HG02642 (cell line): ENCODE results near the gene MIDN.

Source experiments
- ATAC-seq: cut with Tn5 transposase; IDR thresholded peaks from one replicate; pipeline ENCODE4 v1.9.1; 2021; ENCODE audit warnings: mild to moderate bottlenecking; ENCODE audit not compliant: unreplicated experiment, poor library complexity

The MIDN gene

DNA sequence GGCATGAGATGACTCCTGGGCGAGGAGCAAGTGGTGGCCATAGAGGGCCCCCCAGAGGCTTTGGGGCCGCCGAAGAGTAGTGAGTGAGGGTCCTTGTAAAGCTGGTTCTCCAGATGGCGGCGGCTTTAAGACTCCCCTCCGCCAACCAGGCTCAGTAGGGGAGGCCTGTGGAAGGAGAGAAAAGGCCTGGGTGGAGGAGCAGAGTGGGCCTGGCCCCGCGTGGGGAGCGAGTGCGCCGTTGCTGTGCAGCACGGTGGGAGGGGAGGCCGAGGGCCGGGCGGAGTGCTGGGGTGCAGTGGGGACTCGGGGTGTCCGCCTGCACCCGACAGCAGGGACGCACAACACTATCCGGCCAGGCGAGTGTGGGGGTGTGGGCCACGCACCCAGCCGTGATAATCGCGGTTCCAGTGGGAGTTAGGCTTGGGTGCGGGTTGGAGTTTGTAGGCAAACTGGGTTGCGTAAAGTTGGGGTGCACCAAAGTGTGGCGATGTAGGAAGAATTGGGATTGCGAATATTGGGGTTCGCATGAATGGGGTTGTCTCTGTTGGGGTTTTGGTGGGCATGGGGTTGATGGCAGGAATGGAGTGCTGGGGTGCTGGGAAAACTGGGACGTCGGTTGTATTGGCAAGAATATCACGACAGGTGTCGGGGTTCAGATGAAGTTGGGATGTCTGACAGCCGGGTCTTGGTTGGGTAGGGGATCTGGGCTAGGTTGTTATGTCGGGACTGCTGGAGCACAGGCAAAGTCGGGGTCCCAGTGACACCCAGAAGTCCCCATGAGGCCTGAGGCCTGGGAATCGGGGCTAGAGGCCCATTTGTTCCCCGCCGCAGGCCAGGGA is 20.1 kb downstream of the MIDN start:
- ATAC-seq, result no peak

DNA sequence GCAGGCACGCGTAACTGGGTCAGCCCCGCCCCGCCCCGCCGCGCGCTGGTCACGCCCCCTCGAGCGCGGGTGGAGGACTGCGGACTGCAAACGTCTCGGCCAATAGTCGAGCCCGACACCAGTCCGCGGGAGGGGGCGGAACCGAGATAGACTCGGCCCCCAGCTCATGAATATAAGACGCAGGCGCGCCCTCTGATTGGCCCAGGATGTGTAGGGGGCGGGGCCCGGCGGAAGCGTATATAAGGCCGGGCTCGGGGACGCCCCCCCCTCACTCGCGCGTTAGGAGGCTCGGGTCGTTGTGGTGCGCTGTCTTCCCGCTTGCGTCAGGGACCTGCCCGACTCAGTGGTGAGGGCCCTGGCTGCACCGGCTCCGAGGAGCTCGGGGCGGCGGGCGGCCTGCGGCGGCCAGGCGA is 20.7 kb downstream of the MIDN start, which contains the start of gene CIRBP:
TSS of gene CIRBP (plus strand) at position 268 of the 413 bp plus-strand sequence. CDS start 1,602 bp downstream, outside the sequence.
- peak; percentile 64 for ATAC-seq

GRCh38 chr19:1269478-1270212 is 21.3 kb downstream of the MIDN start:
- peak; percentile 35 for ATAC-seq

DNA sequence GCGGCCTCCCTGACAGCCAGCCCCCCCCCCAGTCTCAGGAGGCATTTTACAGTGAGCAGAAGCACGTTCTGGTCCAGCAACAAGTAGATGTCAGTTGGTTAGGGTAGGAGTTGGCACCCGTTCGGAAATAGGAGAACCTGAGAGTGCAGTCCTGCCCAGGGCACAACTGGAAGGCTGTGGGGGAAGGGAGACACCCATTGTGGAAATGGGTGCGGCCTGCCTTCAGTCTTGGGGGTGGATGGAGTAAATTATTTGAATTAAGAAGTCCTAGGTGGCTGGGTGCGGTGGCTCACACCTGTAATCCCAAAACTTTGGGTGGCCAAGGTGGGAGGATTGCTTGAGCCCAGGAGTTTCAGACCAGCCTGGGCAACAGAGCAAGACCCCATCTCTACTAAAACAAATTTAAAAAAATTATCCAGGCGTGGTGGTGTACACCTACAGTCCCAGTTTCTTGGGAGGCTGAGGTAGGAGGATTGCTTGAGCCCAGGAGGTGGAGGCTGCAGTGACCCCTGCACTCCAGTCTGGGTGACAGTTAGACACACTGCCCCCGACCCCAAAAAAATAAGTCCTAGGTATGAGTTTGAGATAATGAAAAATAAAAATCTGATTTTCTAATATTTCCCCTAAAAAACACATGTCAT is 21.9 kb downstream of the MIDN start:
- no peak for ATAC-seq

DNA sequence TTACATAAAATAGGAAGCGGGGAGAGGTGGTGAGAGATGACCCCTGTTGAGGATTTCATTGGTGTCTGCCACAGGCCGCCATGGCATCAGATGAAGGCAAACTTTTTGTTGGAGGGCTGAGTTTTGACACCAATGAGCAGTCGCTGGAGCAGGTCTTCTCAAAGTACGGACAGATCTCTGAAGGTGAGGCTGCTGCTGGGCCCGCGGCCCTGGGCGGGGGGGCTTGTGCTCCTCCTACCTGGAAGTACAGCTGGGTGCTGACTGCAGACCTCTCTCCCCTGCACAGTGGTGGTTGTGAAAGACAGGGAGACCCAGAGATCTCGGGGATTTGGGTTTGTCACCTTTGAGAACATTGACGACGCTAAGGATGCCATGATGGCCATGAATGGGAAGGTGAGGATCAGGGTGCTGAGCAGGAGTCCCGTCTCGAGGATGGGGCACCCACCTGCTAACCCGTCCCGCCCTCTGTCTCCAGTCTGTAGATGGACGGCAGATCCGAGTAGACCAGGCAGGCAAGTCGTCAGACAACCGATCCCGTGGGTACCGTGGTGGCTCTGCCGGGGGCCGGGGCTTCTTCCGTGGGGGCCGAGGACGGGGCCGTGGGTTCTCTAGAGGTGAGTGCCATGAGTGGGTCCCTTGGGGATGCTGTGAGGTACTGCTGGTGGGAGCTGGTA is 22.6 kb downstream of the MIDN start:
- no peak for ATAC-seq

DNA sequence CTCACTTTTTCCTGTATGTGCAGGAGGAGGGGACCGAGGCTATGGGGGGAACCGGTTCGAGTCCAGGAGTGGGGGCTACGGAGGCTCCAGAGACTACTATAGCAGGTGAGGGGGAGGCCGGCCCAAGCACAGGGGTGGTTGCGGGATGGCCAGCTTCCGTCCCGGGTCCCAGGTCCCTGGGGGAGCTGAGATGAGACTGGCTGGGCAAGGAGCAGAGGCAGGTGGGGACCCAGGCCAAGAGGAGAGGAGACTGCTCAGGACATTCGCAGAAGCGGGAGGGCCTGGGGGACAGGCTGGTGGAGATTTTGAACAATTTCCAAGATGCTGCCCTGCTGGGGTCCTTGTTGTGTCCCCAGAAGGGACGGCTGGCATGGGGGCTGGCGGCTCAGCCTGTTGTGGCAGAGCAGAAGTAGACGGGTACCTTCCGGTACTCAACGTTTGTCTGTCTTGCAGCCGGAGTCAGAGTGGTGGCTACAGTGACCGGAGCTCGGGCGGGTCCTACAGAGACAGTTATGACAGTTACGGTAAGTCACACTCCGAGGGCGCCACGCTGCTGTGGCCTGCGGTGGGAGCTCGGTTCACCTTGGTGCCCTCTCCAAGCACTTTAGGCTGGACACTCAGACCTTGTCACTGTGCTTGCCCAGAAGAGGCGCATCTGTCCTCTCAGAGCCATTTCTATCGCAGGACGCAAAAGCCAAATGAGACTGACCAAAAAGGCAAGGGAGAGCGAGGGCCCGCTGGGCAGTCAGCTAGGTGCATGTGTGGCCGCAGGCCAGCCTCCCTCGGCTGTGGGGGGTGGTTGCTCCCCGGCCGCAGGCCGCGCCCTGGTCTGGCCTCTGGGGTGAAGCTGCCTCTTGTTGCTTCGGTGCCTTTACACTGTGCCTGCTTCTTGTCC is 23.4 kb downstream of the MIDN start:
- no peak for ATAC-seq

DNA sequence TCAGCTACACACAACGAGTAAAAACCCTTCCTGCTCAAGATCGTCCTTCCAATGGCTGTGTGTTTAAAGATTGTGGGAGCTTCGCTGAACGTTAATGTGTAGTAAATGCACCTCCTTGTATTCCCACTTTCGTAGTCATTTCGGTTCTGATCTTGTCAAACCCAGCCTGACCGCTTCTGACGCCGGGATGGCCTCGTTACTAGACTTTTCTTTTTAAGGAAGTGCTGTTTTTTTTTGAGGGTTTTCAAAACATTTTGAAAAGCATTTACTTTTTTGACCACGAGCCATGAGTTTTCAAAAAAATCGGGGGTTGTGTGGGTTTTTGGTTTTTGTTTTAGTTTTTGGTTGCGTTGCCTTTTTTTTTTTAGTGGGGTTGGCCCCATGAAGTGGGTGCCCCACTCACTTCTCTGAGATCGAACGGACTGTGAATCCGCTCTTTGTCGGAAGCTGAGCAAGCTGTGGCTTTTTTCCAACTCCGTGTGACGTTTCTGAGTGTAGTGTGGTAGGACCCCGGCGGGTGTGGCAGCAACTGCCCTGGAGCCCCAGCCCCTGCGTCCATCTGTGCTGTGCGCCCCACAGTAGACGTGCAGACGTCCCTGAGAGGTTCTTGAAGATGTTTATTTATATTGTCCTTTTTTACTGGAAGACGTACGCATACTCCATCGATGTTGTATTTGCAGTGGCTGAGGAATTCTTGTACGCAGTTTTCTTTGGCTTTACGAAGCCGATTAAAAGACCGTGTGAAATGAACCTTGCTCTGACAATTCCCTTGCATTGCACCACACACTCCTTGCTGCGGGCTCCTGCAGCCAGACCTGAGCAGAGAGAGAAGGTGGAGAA is 24.3 kb downstream of the MIDN start:
- ATAC-seq, result no peak

DNA sequence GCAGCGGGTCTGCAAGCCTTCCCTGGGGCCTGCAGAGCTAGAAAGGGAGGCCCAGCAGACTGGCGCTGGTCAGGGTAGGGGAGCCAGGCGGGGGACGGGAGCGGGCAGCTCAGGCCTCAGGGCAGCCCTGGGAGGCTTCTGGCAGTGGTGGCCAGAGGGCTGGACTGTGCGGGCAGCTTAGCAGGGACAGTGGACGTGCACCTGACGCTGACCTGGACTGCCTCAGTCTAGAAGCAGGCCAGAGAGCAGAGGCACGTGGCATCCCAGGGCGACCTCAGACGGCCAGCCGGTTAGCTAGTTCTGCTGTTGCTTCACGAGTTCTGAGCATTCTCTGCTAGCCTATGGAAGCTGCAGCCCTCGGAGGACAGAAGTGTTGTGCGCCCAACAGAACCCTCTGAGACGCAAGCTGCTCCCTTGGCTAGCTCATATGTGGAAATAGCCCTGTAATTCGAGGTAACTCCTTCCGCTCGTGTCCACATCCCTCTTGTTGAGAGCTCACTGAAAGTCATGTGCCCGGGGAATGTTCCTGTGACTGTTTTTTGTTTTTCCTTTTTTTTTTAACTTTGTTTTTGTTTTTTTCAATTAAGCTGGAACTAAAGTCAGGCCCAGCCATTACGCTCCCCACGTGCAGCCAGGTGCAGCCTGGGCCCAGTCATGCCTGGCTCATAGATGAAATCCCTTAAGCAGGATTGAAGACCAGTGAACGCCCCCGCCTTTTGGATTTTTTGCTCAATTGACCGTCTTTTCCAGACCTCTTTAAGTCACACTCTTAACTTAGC is 25.1 kb downstream of the MIDN start:
- no peak for ATAC-seq

- ATAC-seq, result no peak
Measured at GRCh38 chr19:1274081-1274851, 25.9 kb downstream of the MIDN start.

GRCh38 chr19:1274852-1275259 is 26.5 kb downstream of the MIDN start:
- ATAC-seq, result no peak

GRCh38 chr19:1275260-1275975 is 27.0 kb downstream of the MIDN start, which contains the start of gene FAM174C:
Gene FAM174C, plus strand, starts transcription at chr19:1275530. Its CDS starts 20 bp downstream, at chr19:1275550.
- ATAC-seq, result peak; percentile 74

- no peak for ATAC-seq
Measured at GRCh38 chr19:1275976-1276627, 27.7 kb downstream of the MIDN start.

GRCh38 chr19:1276628-1277022 is 28.2 kb downstream of the MIDN start:
- ATAC-seq, result no peak

DNA sequence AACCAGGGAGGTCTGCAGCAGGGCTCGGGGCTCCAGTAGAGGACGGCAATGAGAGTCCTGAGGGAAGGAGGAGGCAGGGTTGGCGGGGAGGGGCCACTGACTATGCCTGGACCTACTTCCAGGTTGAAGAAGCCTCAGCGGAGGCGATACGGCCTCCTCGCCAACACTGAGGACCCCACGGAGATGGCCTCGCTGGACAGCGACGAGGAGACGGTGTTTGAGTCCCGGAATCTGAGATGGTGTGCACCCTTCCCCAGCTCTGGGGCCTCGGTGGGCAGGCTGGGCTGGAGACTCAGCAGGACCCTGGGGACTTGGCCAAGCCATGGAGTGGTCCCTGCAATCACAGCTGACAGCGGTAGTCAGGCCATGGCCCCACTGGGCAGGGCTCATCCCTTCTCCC is 28.7 kb downstream of the MIDN start:
- ATAC-seq, result no peak

DNA sequence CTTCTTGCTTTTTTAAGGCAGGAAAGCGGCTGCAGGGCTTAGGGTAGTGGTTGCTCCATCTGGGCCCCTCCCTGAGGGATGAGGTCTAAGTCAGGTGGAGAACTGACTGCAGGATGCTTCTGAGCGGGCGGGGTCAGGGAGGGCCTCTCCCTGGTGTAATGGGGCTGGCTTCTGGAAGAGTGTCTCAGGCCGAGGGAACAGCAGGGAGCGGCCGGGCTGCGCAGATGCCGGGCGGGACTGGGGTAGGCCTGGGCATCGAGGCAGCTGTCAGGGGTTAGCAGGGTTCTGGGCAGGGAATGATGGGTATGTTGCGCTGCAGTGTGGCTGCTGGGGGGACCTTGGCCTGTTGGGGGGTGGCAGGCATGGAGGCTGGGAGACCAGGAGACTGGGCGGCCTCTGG is 29.7 kb downstream of the MIDN start:
- no peak for ATAC-seq
